Uterus (tissue), 4 donors: Measurements from ENCODE around the gene GRM3. TPM values are rescaled to one million over a fixed set of nuclear protein-coding genes. Genes with fewer than 3 reads are reported as not detected.

Experiments
- DNase-seq, 2 donors: peaks; one replicate each; pipeline ENCODE4 v3.0.0-alpha.2; 2019 to 2020
- H3K27ac ChIP-seq, 2 donors: fragments of 200-600 bp; sonication (generic); 1 replicate in 1 of 2; 2 replicates in 1 of 2; pipeline ENCODE4 v1.5.1; 2016 to 2018
- H3K27me3 ChIP-seq, 2 donors: fragments of 200-600 bp; sonication (generic); one replicate each; pipeline ENCODE4 v1.5.1; 2018 to 2019; ENCODE audit warnings: control low read depth in 1 of 2
- H3K36me3 ChIP-seq, 2 donors: fragments of 200-600 bp; sonication (generic); one replicate each; pipeline ENCODE4 v1.5.1; 2019; ENCODE audit warnings: control low read depth in 1 of 2
- H3K4me1 ChIP-seq, 2 donors: fragments of 200-600 bp; sonication (generic); one replicate each; pipeline ENCODE4 v1.5.1; 2018 to 2019; ENCODE audit warnings: control low read depth in 1 of 2
- H3K4me3 ChIP-seq, 2 donors: fragments of 200-600 bp; sonication (generic); 1 replicate in 1 of 2; 2 replicates in 1 of 2; pipeline ENCODE4 v1.5.1; 2018 to 2019; ENCODE audit warnings: mild to moderate bottlenecking in 1 of 2
- H3K9me3 ChIP-seq, 2 donors: fragments of 200-600 bp; sonication (generic); one replicate each; pipeline ENCODE4 v1.5.1; 2019; ENCODE audit warnings: control low read depth in 1 of 2
- POLR2A ChIP-seq, 2 donors: fragments of 450-650 bp; IDR thresholded peaks; one replicate each; pipeline ENCODE4 v1.6.1; 2016; ENCODE audit warnings: antibody characterized with exemption in 2 of 2, mild to moderate bottlenecking in 1 of 2, moderate library complexity in 1 of 2
- intact Hi-C: fragments of 100-400 bp; cut with DNase I; formaldehyde crosslinking; loops from one replicate; pipeline ENCODE4 v1.15.1; 2023; ENCODE audit warnings: low total_unique reads
- total RNA-seq, 4 donors: library from RNA; depleted of rRNA in 3 of 4; stranded (reverse); fragments of >200 nt in 3 of 4; gene quantifications; one replicate each; pipeline versions ENCODE4 v1.1.0 to v1.2.4, GENCODE V29; 2014 to 2023
- TF ChIP-seq, protein P1 (sequence below), 4 experiments: fragments of 200-600 bp in 2 of 4; fragments of 450-650 bp in 2 of 4; sonication (generic) in 2 of 4; IDR thresholded peaks; one replicate each; pipeline ENCODE4 v1.5.1; 2016 to 2019; ENCODE audit warnings: antibody characterized with exemption in 4 of 4, mild to moderate bottlenecking in 2 of 4, moderate library complexity in 1 of 4
- donor health status: DM: yes; HTN: yes; CAD: no.

GRM3 gene
- total RNA-seq, 4 donors from 2014 or later: 2.1 TPM; not detected in 3

- no peaks in the 10 kb centered on the region for H3K27me3 ChIP-seq
- H3K4me1 ChIP-seq: no peaks in the 10 kb centered on the region
- no peak overlapping the region for H3K4me3 ChIP-seq
- no peak for TF ChIP-seq POLR2A (IDR thresholded peaks at IDR 0.05)
- TF ChIP-seq, protein P1, sequence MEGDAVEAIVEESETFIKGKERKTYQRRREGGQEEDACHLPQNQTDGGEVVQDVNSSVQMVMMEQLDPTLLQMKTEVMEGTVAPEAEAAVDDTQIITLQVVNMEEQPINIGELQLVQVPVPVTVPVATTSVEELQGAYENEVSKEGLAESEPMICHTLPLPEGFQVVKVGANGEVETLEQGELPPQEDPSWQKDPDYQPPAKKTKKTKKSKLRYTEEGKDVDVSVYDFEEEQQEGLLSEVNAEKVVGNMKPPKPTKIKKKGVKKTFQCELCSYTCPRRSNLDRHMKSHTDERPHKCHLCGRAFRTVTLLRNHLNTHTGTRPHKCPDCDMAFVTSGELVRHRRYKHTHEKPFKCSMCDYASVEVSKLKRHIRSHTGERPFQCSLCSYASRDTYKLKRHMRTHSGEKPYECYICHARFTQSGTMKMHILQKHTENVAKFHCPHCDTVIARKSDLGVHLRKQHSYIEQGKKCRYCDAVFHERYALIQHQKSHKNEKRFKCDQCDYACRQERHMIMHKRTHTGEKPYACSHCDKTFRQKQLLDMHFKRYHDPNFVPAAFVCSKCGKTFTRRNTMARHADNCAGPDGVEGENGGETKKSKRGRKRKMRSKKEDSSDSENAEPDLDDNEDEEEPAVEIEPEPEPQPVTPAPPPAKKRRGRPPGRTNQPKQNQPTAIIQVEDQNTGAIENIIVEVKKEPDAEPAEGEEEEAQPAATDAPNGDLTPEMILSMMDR (IDR thresholded peaks at IDR 0.05): no peak
- H3K36me3 ChIP-seq: no peaks in the 10 kb centered on the region
- H3K9me3 ChIP-seq: no peaks in the 10 kb centered on the region
- H3K27ac ChIP-seq: no peak overlapping the region
- intact Hi-C loops: no loop called here
- DNase-seq: no peak
These were observed 265.2 kb downstream of the GRM3 start for GRCh38 chr7:86908948-86909347.

DNA sequence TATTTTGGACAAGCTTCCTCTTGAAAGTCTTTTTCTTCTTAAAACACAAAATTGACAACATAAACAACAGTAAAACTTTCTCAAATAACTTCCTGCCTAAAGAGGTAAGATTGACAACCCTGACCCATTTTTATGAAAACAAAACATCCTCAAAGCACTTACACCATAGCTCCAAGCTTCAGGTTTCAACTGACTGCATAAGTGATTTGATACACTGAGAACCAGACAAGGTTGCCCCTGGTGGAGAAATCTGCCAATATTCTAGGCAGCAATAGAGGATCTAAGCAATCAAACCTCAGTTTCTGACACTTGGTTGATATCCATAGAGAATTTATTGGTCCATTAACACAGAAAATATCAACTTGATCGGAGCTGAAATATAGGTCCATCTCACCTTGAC is 267.9 kb downstream of the GRM3 start:
- Histone ChIP-seq H3K36me3 (no peaks in the 10 kb centered on the region), H3K4me1 (no peaks in the 10 kb centered on the region), H3K27ac (no peak overlapping the region), H3K4me3 (no peak overlapping the region), H3K9me3 (no peaks in the 10 kb centered on the region), H3K27me3 (no peaks in the 10 kb centered on the region)
- DNase-seq: no peak
- TF ChIP-seq, protein P1 (IDR thresholded peaks at IDR 0.05): no peak
- no peak for TF ChIP-seq POLR2A (IDR thresholded peaks at IDR 0.05)
- intact Hi-C loops: no loop called here

DNA sequence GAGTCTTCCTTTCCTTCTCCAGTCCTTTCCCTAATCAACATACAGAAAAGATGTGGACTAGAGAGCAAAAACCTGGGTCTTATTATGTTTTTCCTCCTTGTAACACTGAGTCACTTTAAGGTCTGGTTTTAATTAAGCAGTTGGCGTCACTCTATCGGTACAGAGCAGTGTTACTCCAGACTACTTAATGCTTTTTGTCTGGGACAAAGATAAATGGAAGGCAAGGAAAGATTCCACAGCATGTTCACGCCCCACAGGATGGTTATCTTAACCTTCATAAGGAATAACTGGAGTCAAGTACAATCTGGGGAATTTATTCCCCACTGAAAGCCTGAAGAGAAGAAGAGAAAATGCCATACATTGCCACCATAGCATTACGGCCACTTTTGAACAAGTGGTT is 270.0 kb downstream of the GRM3 start:
- Histone ChIP-seq H3K27me3 (no peaks in the 10 kb centered on the region), H3K4me1 (no peaks in the 10 kb centered on the region), H3K4me3 (no peak overlapping the region), H3K9me3 (no peaks in the 10 kb centered on the region), H3K36me3 (no peaks in the 10 kb centered on the region), H3K27ac (peak overlapping the region in 1 of 2 donors; percentile 21)
- intact Hi-C loops: no loop called here
- peak in 1 of 2 donors; percentile 19 for DNase-seq
- no peak for TF ChIP-seq POLR2A (IDR thresholded peaks at IDR 0.05)
- TF ChIP-seq, protein P1 (IDR thresholded peaks at IDR 0.05): no peak
